NCI-H2227 (cell line): Measurements from ENCODE around the gene PIK3R4.

Experiments used
- DNase-seq: peaks from one replicate; lab custom pipeline; 2025; ENCODE audit not compliant: unreplicated experiment; lab: John Stamatoyannopoulos, UW

The PIK3R4 gene

GRCh38 chr3:130741946-130742610 is 4.6 kb downstream of the PIK3R4 start:
- DNase-seq: no peak

- no peak for DNase-seq
These were observed 6.8 kb downstream of the PIK3R4 start for GRCh38 chr3:130739848-130740247.

GRCh38 chr3:130738241-130738640 is 8.4 kb downstream of the PIK3R4 start:
- no peak for DNase-seq

- no peak for DNase-seq
These were observed 9.0 kb downstream of the PIK3R4 start for GRCh38 chr3:130737622-130738021.

GRCh38 chr3:130733236-130733875 is 13.3 kb downstream of the PIK3R4 start:
- DNase-seq: no peak

GRCh38 chr3:130732501-130732900 is 14.1 kb downstream of the PIK3R4 start:
- no peak for DNase-seq

GRCh38 chr3:130731817-130732216 is 14.8 kb downstream of the PIK3R4 start:
- no peak for DNase-seq

- DNase-seq: no peak
These were observed 17.5 kb downstream of the PIK3R4 start for GRCh38 chr3:130729154-130729553.

- no peak for DNase-seq
These were observed 18.6 kb downstream of the PIK3R4 start for GRCh38 chr3:130728037-130728436.

GRCh38 chr3:130725746-130726145 is 20.9 kb downstream of the PIK3R4 start:
- DNase-seq: no peak

GRCh38 chr3:130715616-130716015 is 31.0 kb downstream of the PIK3R4 start:
- DNase-seq: no peak

GRCh38 chr3:130712718-130713423 is 33.8 kb downstream of the PIK3R4 start:
- DNase-seq: no peak

- DNase-seq: no peak
These were observed 34.9 kb downstream of the PIK3R4 start for GRCh38 chr3:130711565-130712324.

GRCh38 chr3:130709671-130710070 is 37.0 kb downstream of the PIK3R4 start:
- DNase-seq: no peak

GRCh38 chr3:130707902-130708601 is 38.6 kb downstream of the PIK3R4 start:
- DNase-seq: no peak

GRCh38 chr3:130705501-130705900 is 41.1 kb downstream of the PIK3R4 start:
- DNase-seq: no peak

GRCh38 chr3:130702985-130703384 is 43.6 kb downstream of the PIK3R4 start:
- DNase-seq: no peak

- DNase-seq: no peak
These were observed 46.1 kb downstream of the PIK3R4 start for GRCh38 chr3:130700541-130700940.

GRCh38 chr3:130699765-130700164 is 46.9 kb downstream of the PIK3R4 start:
- no peak for DNase-seq

GRCh38 chr3:130693314-130693713 is 53.3 kb downstream of the PIK3R4 start:
- DNase-seq: no peak

GRCh38 chr3:130692455-130692854 is 54.2 kb downstream of the PIK3R4 start:
- no peak for DNase-seq
